ENCODE results near the gene PATZ1.

DNA sequence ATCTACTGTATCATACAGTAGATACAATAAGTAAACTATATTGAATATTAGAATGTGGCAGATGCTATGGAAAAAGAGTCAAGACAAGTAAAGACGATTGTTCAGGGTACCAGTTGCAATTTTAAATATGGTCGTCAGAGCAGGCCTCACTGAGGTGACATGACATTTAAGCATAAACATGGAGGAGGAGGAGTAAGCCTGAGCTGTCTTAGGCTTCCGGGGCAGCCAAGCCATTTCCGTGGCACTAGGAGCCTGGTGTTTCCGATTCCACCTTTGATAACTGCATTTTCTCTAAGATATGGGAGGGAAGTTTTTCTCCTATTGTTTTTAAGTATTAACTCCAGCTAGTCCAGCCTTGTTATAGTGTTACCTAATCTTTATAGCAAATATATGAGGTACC, 68.4 kb downstream of the PATZ1 start:
- TF ChIP-seq, protein P1, sequence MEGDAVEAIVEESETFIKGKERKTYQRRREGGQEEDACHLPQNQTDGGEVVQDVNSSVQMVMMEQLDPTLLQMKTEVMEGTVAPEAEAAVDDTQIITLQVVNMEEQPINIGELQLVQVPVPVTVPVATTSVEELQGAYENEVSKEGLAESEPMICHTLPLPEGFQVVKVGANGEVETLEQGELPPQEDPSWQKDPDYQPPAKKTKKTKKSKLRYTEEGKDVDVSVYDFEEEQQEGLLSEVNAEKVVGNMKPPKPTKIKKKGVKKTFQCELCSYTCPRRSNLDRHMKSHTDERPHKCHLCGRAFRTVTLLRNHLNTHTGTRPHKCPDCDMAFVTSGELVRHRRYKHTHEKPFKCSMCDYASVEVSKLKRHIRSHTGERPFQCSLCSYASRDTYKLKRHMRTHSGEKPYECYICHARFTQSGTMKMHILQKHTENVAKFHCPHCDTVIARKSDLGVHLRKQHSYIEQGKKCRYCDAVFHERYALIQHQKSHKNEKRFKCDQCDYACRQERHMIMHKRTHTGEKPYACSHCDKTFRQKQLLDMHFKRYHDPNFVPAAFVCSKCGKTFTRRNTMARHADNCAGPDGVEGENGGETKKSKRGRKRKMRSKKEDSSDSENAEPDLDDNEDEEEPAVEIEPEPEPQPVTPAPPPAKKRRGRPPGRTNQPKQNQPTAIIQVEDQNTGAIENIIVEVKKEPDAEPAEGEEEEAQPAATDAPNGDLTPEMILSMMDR (conservative IDR thresholded peaks at IDR 0.05; ENCODE audit: low read length): no peak
- TF ChIP-seq EZH2phosphoT487 (IDR thresholded peaks at IDR 0.05; ENCODE audit: borderline replicate concordance, low read depth, low read length): no peak

Measured in OCI-LY7 (cell line).